ENCODE data around the gene LGALS4.
"Not testable (repeated sequence)": the region's sequence is repeated elsewhere in the genome, so short reads cannot be mapped to it uniquely, and the experiment has no call there.

Gene LGALS4

GRCh38 chr19:38841787-38842438 lies 29.2 kb upstream of the LGALS4 start:
- DNase-seq: no peak

GRCh38 chr19:38841180-38841766 lies 28.5 kb upstream of the LGALS4 start:
- no peak for DNase-seq

- no peak for DNase-seq
Observed at GRCh38 chr19:38840583-38840968, 27.8 kb upstream of the LGALS4 start.

GRCh38 chr19:38839816-38840582 lies 27.3 kb upstream of the LGALS4 start:
- no peak for DNase-seq

- no peak for DNase-seq
Observed at GRCh38 chr19:38838986-38839761, 26.4 kb upstream of the LGALS4 start.

GRCh38 chr19:38838208-38838985 lies 25.7 kb upstream of the LGALS4 start:
- no peak for DNase-seq

GRCh38 chr19:38837656-38838121 lies 24.9 kb upstream of the LGALS4 start:
- no peak for DNase-seq

GRCh38 chr19:38836983-38837626 lies 24.4 kb upstream of the LGALS4 start:
- DNase-seq: no peak

- DNase-seq: no peak
Observed at GRCh38 chr19:38836159-38836982, 23.6 kb upstream of the LGALS4 start.

GRCh38 chr19:38834590-38834989 lies 21.8 kb upstream of the LGALS4 start:
- DNase-seq: no peak

- no peak for DNase-seq
Observed at GRCh38 chr19:38834104-38834490, 21.4 kb upstream of the LGALS4 start.

- no peak for DNase-seq
Observed at GRCh38 chr19:38833092-38833425, 20.3 kb upstream of the LGALS4 start.

GRCh38 chr19:38831142-38831605 lies 18.4 kb upstream of the LGALS4 start:
- peak; percentile 22 to 76 (median 61) for DNase-seq

GRCh38 chr19:38830039-38830733 lies 17.4 kb upstream of the LGALS4 start:
- no peak for DNase-seq

- DNase-seq: not testable (repeated sequence)
Observed at GRCh38 chr19:38829203-38829602, 16.5 kb upstream of the LGALS4 start.

- DNase-seq: no peak
Observed at GRCh38 chr19:38826856-38827551, 14.3 kb upstream of the LGALS4 start.

- not testable (repeated sequence) for DNase-seq
Observed at GRCh38 chr19:38825936-38826335, 13.2 kb upstream of the LGALS4 start.

- not testable (repeated sequence) for DNase-seq
Observed at GRCh38 chr19:38821230-38821825, 8.6 kb upstream of the LGALS4 start.
